B cell (primary cell): ENCODE measurements around the gene MBOAT7. TPM values are rescaled to one million over a fixed set of nuclear protein-coding genes. Genes with fewer than 3 reads are reported as not detected.

Experiments
- ATAC-seq: fragments of 200-7000 bp; cut with Tn5 transposase; one replicate; pipeline ENCODE4 v1.10.0; 2021; ENCODE audit warnings: low read depth, mild to moderate bottlenecking, moderate number of reproducible peaks, moderate library complexity
- CTCF ChIA-PET: fragments of 350-600 bp; sonication (Branson Sonifier 250); formaldehyde crosslinking; loops from one replicate; lab custom pipeline; 2021; ENCODE audit warnings: antibody characterized with exemption, inconsistent platforms; lab: Charles Lee
- POLR2A ChIA-PET: fragments of 350-600 bp; sonication (Branson Sonifier 250); formaldehyde crosslinking; loops from one replicate; lab custom pipeline; 2021; ENCODE audit warnings: antibody characterized with exemption; lab: Charles Lee
- DNase-seq: peaks from one replicate; pipeline ENCODE4 v3.0.0; 2013
- H2AFZ ChIP-seq: 2 replicates; pipeline ENCODE4 v1.6.1; 2012; ENCODE audit warnings: mild to moderate bottlenecking, low read depth, low read length; ENCODE audit not compliant: insufficient read depth, poor library complexity, severe bottlenecking
- H3K27ac ChIP-seq, 2 donors: 1 replicate in 1 of 2; 2 replicates in 1 of 2; pipeline ENCODE4 v1.5.1; 2012 to 2013; ENCODE audit warnings: low read length in 2 of 2, mild to moderate bottlenecking in 2 of 2, moderate library complexity in 1 of 2
- H3K27me3 ChIP-seq, 4 experiments: fragments of 200-600 bp in 1 of 4; sonication (generic) in 1 of 4; replicated peaks in 1 of 4; 1 replicate in 2 of 4; 2 replicates in 2 of 4; pipeline versions ENCODE4 v1.6.1 to v1.7.0; 2013 to 2016; ENCODE audit warnings: low read length in 3 of 4, mild to moderate bottlenecking in 2 of 4, mixed read lengths in 1 of 4, moderate library complexity in 1 of 4; ENCODE audit not compliant: insufficient read depth in 4 of 4, control insufficient read depth in 3 of 4; ENCODE audit errors: control extremely low read depth in 1 of 4
- H3K36me3 ChIP-seq, 2 experiments: replicated peaks in 1 of 2; 1 replicate in 1 of 2; 2 replicates in 1 of 2; pipeline versions ENCODE4 v1.6.1 to v1.7.1; 2013; ENCODE audit warnings: low read length in 1 of 2; ENCODE audit not compliant: insufficient read depth in 2 of 2, control insufficient read depth in 1 of 2; ENCODE audit errors: control extremely low read depth in 1 of 2, extremely low read depth in 1 of 2
- H3K4me1 ChIP-seq, 2 donors: fragments of 200-600 bp in 1 of 2; sonication (generic) in 1 of 2; 1 replicate in 1 of 2; 2 replicates in 1 of 2; pipeline versions ENCODE4 v1.5.1 to v1.6.1; 2013 to 2017; ENCODE audit warnings: low read length in 2 of 2; ENCODE audit not compliant: control insufficient read depth in 2 of 2, insufficient read depth in 2 of 2
- H3K4me2 ChIP-seq: replicated peaks from 2 replicates; pipeline ENCODE3; 2012; ENCODE audit warnings: mild to moderate bottlenecking, low read depth, low read length; ENCODE audit not compliant: poor library complexity, severe bottlenecking
- H3K4me3 ChIP-seq, 5 experiments: fragments of 200-600 bp in 1 of 5; sonication (generic) in 1 of 5; 1 replicate in 3 of 5; 2 replicates in 2 of 5; pipeline versions ENCODE4 v1.5.1 to v1.7.0; 2011 to 2016; ENCODE audit warnings: low read length in 4 of 5, mild to moderate bottlenecking in 4 of 5, low read depth in 2 of 5, control low read depth in 1 of 5, moderate library complexity in 1 of 5; ENCODE audit not compliant: insufficient read depth in 1 of 5; ENCODE audit errors: control extremely low read depth in 1 of 5, extremely low read depth in 1 of 5
- H3K79me2 ChIP-seq: fragments of 200-600 bp; sonication (generic); one replicate; pipeline ENCODE4 v1.6.0; 2016; ENCODE audit warnings: low read length; ENCODE audit not compliant: control insufficient read depth, insufficient read depth
- H3K9ac ChIP-seq: fragments of 200-600 bp; sonication (generic); 2 replicates; pipeline ENCODE4 v1.6.1; 2017; ENCODE audit warnings: mild to moderate bottlenecking, low read length, moderate library complexity
- H3K9me3 ChIP-seq, 3 donors: one replicate each; pipeline versions ENCODE4 v1.6.1 to v1.7.1; 2013; ENCODE audit warnings: low read length in 2 of 3; ENCODE audit not compliant: control insufficient read depth in 2 of 3, insufficient read depth in 1 of 3; ENCODE audit errors: control extremely low read depth in 1 of 3
- H4K20me1 ChIP-seq: 2 replicates; pipeline ENCODE4 v1.6.0; 2012; ENCODE audit warnings: mild to moderate bottlenecking, low read length; ENCODE audit not compliant: insufficient read depth, control insufficient read depth, poor library complexity, severe bottlenecking
- H3K27ac Mint-ChIP-seq: one replicate; pipeline ENCODE4 v1.8.0; 2021; ENCODE audit warnings: mixed read lengths
- H3K27me3 Mint-ChIP-seq: one replicate; pipeline ENCODE4 v1.8.0; 2021; ENCODE audit warnings: mixed read lengths
- H3K4me1 Mint-ChIP-seq: one replicate; pipeline ENCODE4 v1.8.0; 2021; ENCODE audit warnings: mixed read lengths
- H3K4me3 Mint-ChIP-seq: one replicate; pipeline ENCODE4 v1.8.0; 2021; ENCODE audit warnings: mixed read lengths
- H3K9me3 Mint-ChIP-seq: one replicate; pipeline ENCODE4 v1.8.0; 2022; ENCODE audit warnings: mixed read lengths; ENCODE audit not compliant: insufficient read depth
- CTCF ChIP-seq: fragments of 200-600 bp; IDR thresholded peaks from one replicate; pipeline ENCODE4 v1.8.0; 2022; ENCODE audit warnings: antibody characterized with exemption, mild to moderate bottlenecking
- EZH2 ChIP-seq: IDR thresholded peaks from 2 replicates; pipeline ENCODE4 v1.6.1; 2012; ENCODE audit warnings: borderline replicate concordance, low read depth, mild to moderate bottlenecking, moderate library complexity, low read length; ENCODE audit not compliant: insufficient read depth, poor library complexity, severe bottlenecking
- WGBS: methylation state at CpG from one replicate; pipeline ENCODE4 v1.1.5; 2013; ENCODE audit warnings: missing lambda C conversion rate; ENCODE audit not compliant: insufficient coverage; 5-methylcytosine and 5-hydroxymethylcytosine counted together
- intact Hi-C: fragments of 100-400 bp; cut with micrococcal nuclease; formaldehyde crosslinking; loops from one replicate; pipeline ENCODE4 v1.10.0; 2022
- polyA plus RNA-seq: library from polyadenylated mRNA; depleted of rRNA; stranded (reverse); fragments of >200 nt; gene quantifications from 2 replicates; pipeline ENCODE4 v1.2.3, GENCODE V29; 2012
- total RNA-seq, 2 donors: library from RNA; stranded (reverse); fragments of 120-200 nt in 1 of 2; gene quantifications; 1 replicate in 1 of 2; 2 replicates in 1 of 2; pipeline versions ENCODE4 v1.2.3 to v1.2.4, GENCODE V29; 2013 to 2022

Gene MBOAT7
- total and polyA plus RNA-seq, 2 donors (not counting 1 experiment from before 2014, with no cell fraction given): 22.3 to 34.8 TPM

GRCh38 chr19:54148158-54148557 is 41.2 kb downstream of the MBOAT7 start:
- Histone ChIP-seq H3K4me2 (no peak overlapping the region), H3K79me2 (peaks cover 18% of the 10 kb centered on the region), H3K4me1 (no peaks in the 10 kb centered on the region), H3K9me3 (no peaks in the 10 kb centered on the region), H3K27me3 (no peaks in the 10 kb centered on the region), H3K36me3 (peaks cover 0 to 86% of the 10 kb centered on the region in 2 experiments), H3K27ac (no peak overlapping the region), H3K4me3 (no peak overlapping the region), H2AFZ (no peak overlapping the region), H3K9ac (no peak overlapping the region), H4K20me1 (peaks cover 74% of the 10 kb centered on the region)
- WGBS: 97% methylated on average over 17 of the region's 19 CpGs
- no peaks in the 10 kb centered on the region for H3K4me1 Mint-ChIP-seq
- intact Hi-C loops: no loop called here
- DNase-seq: no peak
- H3K4me3 Mint-ChIP-seq: no peak overlapping the region
- ChIA-PET CTCF (no interaction called here), POLR2A (interaction anchor here (0.6 kb wide), 1 partner anchor 10 kb away, joined by 3 read pairs; no protein-coding TSS in a partner anchor)
- H3K9me3 Mint-ChIP-seq: no peaks in the 10 kb centered on the region
- TF ChIP-seq CTCF: no peak
- TF ChIP-seq EZH2: no peak
- no peak for ATAC-seq
- no peaks in the 10 kb centered on the region for H3K27me3 Mint-ChIP-seq
- no peak overlapping the region for H3K27ac Mint-ChIP-seq

- DNase-seq: no peak
- Mint-ChIP-seq H3K9me3 (no peaks in the 10 kb centered on the region), H3K27me3 (no peaks in the 10 kb centered on the region), H3K27ac (no peak overlapping the region), H3K4me3 (no peak overlapping the region), H3K4me1 (no peaks in the 10 kb centered on the region)
- intact Hi-C loops: no loop called here
- Histone ChIP-seq H3K79me2 (peaks cover 22% of the 10 kb centered on the region), H3K36me3 (peaks cover 0 to 89% of the 10 kb centered on the region in 2 experiments), H4K20me1 (peaks cover 74% of the 10 kb centered on the region), H3K9ac (no peak overlapping the region), H3K4me1 (no peaks in the 10 kb centered on the region), H3K27me3 (no peaks in the 10 kb centered on the region), H3K9me3 (no peaks in the 10 kb centered on the region), H2AFZ (no peak overlapping the region), H3K4me2 (no peak overlapping the region), H3K4me3 (no peak overlapping the region), H3K27ac (no peak overlapping the region)
- no peak for TF ChIP-seq EZH2
- TF ChIP-seq CTCF: no peak
- ATAC-seq: no peak
- CTCF ChIA-PET: no interaction called here
- POLR2A ChIA-PET: no interaction called here
- 100% methylated on average over 3 of the region's 3 CpGs for WGBS
Measured at GRCh38 chr19:54147676-54148075, 41.7 kb downstream of the MBOAT7 start.
